OCI-LY7 (cell line): Measurements from ENCODE around the gene METTL21A. TPM values are rescaled to one million over a fixed set of nuclear protein-coding genes. Genes with fewer than 3 reads are reported as not detected.

Experiments used
- BruUV-seq: library from RNA; stranded (reverse); fragments of 400-500 nt; replicated peaks from 2 replicates; lab custom pipeline; 2021; lab: Mats Ljungman, UMichigan
- CTCF ChIA-PET: fragments of 300-600 bp; sonication (Branson Sonifier 250); formaldehyde crosslinking; loops from one replicate; lab custom pipeline; 2022; ENCODE audit warnings: antibody characterized with exemption; ENCODE audit not compliant: unreplicated experiment; lab: Charles Lee
- POLR2A ChIA-PET: fragments of 300-600 bp; sonication (Branson Sonifier 250); formaldehyde crosslinking; loops from one replicate; lab custom pipeline; 2022; ENCODE audit warnings: antibody characterized with exemption; lab: Charles Lee
- DNase-seq: peaks from one replicate; pipeline ENCODE4 v3.0.0-alpha.2; 2015; ENCODE audit warnings: low spot score
- H2AFZ ChIP-seq: fragments of 200-600 bp; sonication (generic), shearing (Covaris generic); 2 replicates; pipeline ENCODE4 v1.6.1; 2014; ENCODE audit warnings: mild to moderate bottlenecking, antibody characterized with exemption, low read length, moderate library complexity
- H3K27ac ChIP-seq: fragments of 200-600 bp; sonication (generic); 2 replicates; pipeline ENCODE4 v1.5.1; 2014; ENCODE audit warnings: mixed run types, low read depth, mild to moderate bottlenecking, moderate library complexity, low read length, inconsistent platforms; ENCODE audit not compliant: poor library complexity, severe bottlenecking
- H3K36me3 ChIP-seq: fragments of 200-600 bp; sonication (generic); 2 replicates; pipeline ENCODE4 v1.6.1; 2014; ENCODE audit warnings: mild to moderate bottlenecking, antibody characterized with exemption, low read length, moderate library complexity, mixed read lengths; ENCODE audit not compliant: insufficient read depth
- H3K4me1 ChIP-seq: fragments of 200-600 bp; sonication (generic); 2 replicates; pipeline ENCODE4 v1.5.1; 2014; ENCODE audit warnings: mild to moderate bottlenecking, low read length; ENCODE audit not compliant: insufficient read depth, poor library complexity, severe bottlenecking
- H3K4me2 ChIP-seq: fragments of 200-600 bp; sonication (generic); 2 replicates; pipeline ENCODE4 v1.6.1; 2014; ENCODE audit warnings: mild to moderate bottlenecking, low read length
- H3K4me3 ChIP-seq: fragments of 200-600 bp; sonication (generic); 2 replicates; pipeline ENCODE4 v1.5.1; 2014; ENCODE audit warnings: mild to moderate bottlenecking, low read depth, low read length; ENCODE audit not compliant: poor library complexity, severe bottlenecking
- H3K79me2 ChIP-seq: fragments of 200-600 bp; sonication (generic); 2 replicates; pipeline ENCODE4 v1.6.1; 2016; ENCODE audit warnings: low read depth, mild to moderate bottlenecking, low read length, moderate library complexity, mixed read lengths; ENCODE audit not compliant: insufficient read depth
- H3K9me2 ChIP-seq: fragments of 200-600 bp; sonication (generic); 2 replicates; pipeline ENCODE4 v1.6.1; 2016; ENCODE audit warnings: mild to moderate bottlenecking, low read length, mixed read lengths; ENCODE audit not compliant: insufficient read depth
- H3K9me3 ChIP-seq: fragments of 200-600 bp; sonication (generic); 2 replicates; pipeline ENCODE4 v1.6.1; 2014; ENCODE audit warnings: mild to moderate bottlenecking, mixed run types, low read length, mixed read lengths
- H4K20me1 ChIP-seq: fragments of 200-600 bp; sonication (generic); 2 replicates; pipeline ENCODE4 v1.6.1; 2014; ENCODE audit warnings: mild to moderate bottlenecking, antibody characterized with exemption, low read length, moderate library complexity, mixed read lengths; ENCODE audit not compliant: insufficient read depth
- EZH2phosphoT487 ChIP-seq: fragments of 200-600 bp; sonication (generic); IDR thresholded peaks from 2 replicates; pipeline ENCODE4 v1.6.1; 2018; ENCODE audit warnings: low read depth, borderline replicate concordance, mild to moderate bottlenecking, mixed run types, antibody characterized with exemption, low read length, moderate library complexity, mixed read lengths
- intact Hi-C: fragments of 100-400 bp; cut with micrococcal nuclease; formaldehyde crosslinking; loops from one replicate; pipeline ENCODE4 v1.10.0; 2022; ENCODE audit not compliant: unreplicated experiment
- total RNA-seq, 2 experiments: library from RNA; depleted of rRNA in 1 of 2; stranded (reverse); fragments of >200 nt in 1 of 2; shearing (Covaris generic) in 1 of 2; gene quantifications; 2 replicates each; pipeline ENCODE4 v1.2.3, GENCODE V29; 2014 to 2022
- TF ChIP-seq, protein P1 (sequence below): fragments of 200-600 bp; sonication (generic); conservative IDR thresholded peaks from 2 replicates; pipeline ENCODE4 v1.5.1; 2014; ENCODE audit warnings: mild to moderate bottlenecking, antibody characterized with exemption, low read length, moderate library complexity, mixed read lengths

Gene METTL21A
- total RNA-seq, 2 experiments from 2014 or later = 55.2 to 58.9 TPM

DNA sequence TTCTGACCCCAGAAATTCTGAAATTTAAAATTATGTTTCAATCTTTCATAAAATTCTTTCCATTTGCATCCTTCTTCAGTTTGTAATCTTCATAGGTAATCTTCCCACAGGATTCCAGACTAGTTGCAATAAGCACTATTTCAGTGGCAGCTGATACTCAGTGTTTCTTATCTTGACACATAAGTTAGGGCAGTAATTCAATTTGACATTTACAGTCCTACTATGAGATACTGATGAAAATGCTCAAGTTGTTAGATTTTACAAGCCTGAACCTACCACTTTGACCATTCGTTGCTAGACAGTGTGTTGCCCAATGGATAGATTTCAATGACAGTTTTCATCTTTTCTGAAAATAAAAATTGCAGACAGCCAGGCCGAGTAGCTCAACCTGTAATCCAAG, 10.4 kb downstream of the METTL21A start:
- DNase-seq = no peak
- Histone ChIP-seq H3K4me3 (no peak overlapping the region), H3K79me2 (peaks cover 12% of the 10 kb centered on the region; the same call in 1 of the 2 replicates), H4K20me1 (no peaks in the 10 kb centered on the region), H3K4me2 (no peak overlapping the region), H3K4me1 (peaks cover 12% of the 10 kb centered on the region), H3K27ac (no peak overlapping the region), H3K36me3 (peaks cover 72% of the 10 kb centered on the region), H3K9me2 (no peaks in the 10 kb centered on the region), H3K9me3 (no peaks in the 10 kb centered on the region), H2AFZ (no peak overlapping the region)
- TF ChIP-seq, protein P1, sequence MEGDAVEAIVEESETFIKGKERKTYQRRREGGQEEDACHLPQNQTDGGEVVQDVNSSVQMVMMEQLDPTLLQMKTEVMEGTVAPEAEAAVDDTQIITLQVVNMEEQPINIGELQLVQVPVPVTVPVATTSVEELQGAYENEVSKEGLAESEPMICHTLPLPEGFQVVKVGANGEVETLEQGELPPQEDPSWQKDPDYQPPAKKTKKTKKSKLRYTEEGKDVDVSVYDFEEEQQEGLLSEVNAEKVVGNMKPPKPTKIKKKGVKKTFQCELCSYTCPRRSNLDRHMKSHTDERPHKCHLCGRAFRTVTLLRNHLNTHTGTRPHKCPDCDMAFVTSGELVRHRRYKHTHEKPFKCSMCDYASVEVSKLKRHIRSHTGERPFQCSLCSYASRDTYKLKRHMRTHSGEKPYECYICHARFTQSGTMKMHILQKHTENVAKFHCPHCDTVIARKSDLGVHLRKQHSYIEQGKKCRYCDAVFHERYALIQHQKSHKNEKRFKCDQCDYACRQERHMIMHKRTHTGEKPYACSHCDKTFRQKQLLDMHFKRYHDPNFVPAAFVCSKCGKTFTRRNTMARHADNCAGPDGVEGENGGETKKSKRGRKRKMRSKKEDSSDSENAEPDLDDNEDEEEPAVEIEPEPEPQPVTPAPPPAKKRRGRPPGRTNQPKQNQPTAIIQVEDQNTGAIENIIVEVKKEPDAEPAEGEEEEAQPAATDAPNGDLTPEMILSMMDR = no peak
- TF ChIP-seq EZH2phosphoT487 = no peak
- CTCF ChIA-PET = no interaction called here
- POLR2A ChIA-PET = interaction anchor here (0.7 to 1.1 kb wide), 2 partner anchors 12 to 81 kb away, joined by 3 to 6 read pairs; no protein-coding TSS in a partner anchor
- no TSS peak for BruUV-seq
- intact Hi-C loops = no loop called here

DNA sequence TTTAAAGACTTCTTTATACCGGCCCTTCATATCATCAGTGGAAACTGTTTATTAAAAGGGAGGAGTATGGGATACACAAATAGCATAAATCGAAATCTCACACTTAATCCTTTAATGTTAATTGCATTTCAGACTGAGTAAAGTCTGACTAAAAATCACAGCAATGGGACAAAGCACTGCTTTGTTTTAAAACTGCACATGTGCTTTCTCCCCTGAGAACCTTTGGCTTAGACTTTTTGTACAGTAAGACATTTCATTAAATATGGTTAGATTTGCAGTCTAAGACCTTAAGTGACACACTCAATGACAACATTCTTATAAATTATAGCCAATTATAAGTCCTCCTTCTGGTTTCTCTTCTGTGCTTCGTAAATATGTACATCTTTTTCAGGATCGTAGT, 12.5 kb downstream of the METTL21A start:
- BruUV-seq = TSS peak; percentile 61
- Histone ChIP-seq H3K4me2 (no peak overlapping the region), H2AFZ (no peak overlapping the region), H3K79me2 (0 out of 2 replicates have a peak, but pooled peaks cover 6% of the 10 kb centered on the region), H3K9me2 (no peaks in the 10 kb centered on the region), H3K4me3 (no peak overlapping the region), H3K9me3 (no peaks in the 10 kb centered on the region), H3K27ac (no peak overlapping the region), H3K36me3 (peaks cover 72% of the 10 kb centered on the region), H3K4me1 (no peaks in the 10 kb centered on the region), H4K20me1 (no peaks in the 10 kb centered on the region)
- ChIA-PET CTCF (no interaction called here), POLR2A (interaction anchor here (0.6 to 1.5 kb wide), 3 partner anchors 74 to 202 kb away, joined by 3 to 4 read pairs (median 4); no protein-coding TSS in a partner anchor)
- no peak for TF ChIP-seq EZH2phosphoT487
- TF ChIP-seq, protein P1 = no peak
- intact Hi-C loops = no loop called here
- DNase-seq = no peak

DNA sequence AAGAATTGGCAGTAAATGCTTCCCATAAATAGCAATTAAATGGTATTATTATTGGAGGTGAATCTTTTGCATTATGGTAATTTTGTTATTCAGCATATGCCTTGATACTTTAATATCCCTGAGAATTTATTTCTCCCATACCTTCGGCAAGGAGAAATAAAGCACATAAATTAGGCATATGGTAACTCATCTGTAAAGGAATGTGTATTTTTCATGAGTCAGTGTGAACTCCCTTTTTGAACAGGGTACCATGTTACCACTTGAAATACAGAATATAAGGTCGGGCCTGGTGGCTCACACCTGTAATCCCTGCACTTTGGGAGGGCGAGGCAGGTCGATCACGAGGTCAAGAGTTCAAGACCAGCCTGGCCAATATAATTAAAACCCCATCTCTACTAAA, 18.4 kb downstream of the METTL21A start:
- Histone ChIP-seq H3K4me3 (no peak overlapping the region), H3K4me1 (no peaks in the 10 kb centered on the region), H3K9me2 (no peaks in the 10 kb centered on the region), H3K79me2 (peaks cover 6% of the 10 kb centered on the region; the same call in 1 of the 2 replicates), H3K27ac (no peak overlapping the region), H3K9me3 (no peaks in the 10 kb centered on the region), H4K20me1 (no peaks in the 10 kb centered on the region), H3K4me2 (no peak overlapping the region), H3K36me3 (peaks cover 65% of the 10 kb centered on the region), H2AFZ (no peak overlapping the region)
- TF ChIP-seq, protein P1 = no peak
- TF ChIP-seq EZH2phosphoT487 = no peak
- BruUV-seq = no TSS peak
- intact Hi-C loops = no loop called here
- POLR2A ChIA-PET = interaction anchor here (2.0 kb wide), 1 partner anchor 8 kb away, joined by 9 read pairs; no protein-coding TSS in a partner anchor
- CTCF ChIA-PET = no interaction called here
- DNase-seq = no peak
